ENCODE results near the gene CBL. TPM values are rescaled to one million over a fixed set of nuclear protein-coding genes. Genes with fewer than 3 reads are reported as not detected.

The CBL gene
- total and polyA plus RNA-seq, 9 donors: 3.6 to 17.9 (median 12.3) TPM

DNA sequence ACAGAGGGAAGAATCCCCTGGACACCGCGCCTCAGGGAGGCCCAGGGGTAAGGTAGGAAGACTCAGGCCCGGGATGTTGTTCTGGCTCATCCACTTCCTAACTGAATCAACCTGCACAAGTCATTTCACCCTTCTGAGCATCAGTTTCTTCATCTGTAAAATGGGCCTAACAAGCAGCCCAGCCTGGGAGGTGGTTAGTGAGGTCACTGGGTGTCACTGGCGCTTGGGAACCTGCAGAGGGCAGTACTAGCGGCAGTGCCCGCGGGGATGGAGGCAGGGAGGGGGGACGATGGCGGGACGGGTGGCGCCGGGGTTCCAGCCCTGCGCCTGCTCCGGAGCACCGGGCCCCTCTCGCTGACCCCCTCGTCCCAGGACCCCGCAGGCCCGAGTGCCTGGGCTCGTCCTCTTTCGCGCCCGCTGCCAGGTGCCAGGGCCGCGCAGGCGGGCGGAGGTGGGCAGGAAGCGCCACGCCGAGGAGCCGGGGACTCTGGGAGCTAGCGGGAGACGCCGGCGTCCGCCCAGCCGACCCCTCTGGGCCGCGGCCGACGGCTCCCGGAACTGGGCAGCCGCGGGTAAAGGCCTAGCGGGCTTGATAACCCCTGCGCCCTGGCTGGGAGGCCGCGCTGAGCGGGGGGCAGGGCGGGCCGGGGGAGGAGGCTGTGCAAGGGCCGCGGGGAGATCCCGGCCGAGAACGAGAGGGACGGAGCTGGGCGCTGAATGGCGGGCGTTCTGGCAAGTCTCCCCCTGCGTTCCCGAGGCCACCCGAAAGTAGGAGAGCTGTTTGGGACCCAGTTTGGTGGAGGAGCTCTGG, 37.5 kb upstream of the CBL start, which contains the start of gene NLRX1:
Gene NLRX1, plus strand, starts transcription at position 255 of the 811 bp plus-strand sequence. CDS start 2,679 bp downstream, outside the sequence.
- Histone ChIP-seq H3K9me3 (no peaks in the 10 kb centered on the region), H3K27me3 (no peaks in the 10 kb centered on the region), H3K4me1 (ENCODE audit: insufficient read depth) (peaks cover 2% of the 10 kb centered on the region), H3K36me3 (no peaks in the 10 kb centered on the region), H3K27ac (peak within 1 kb of the TSS; percentile 65 to 69), H3K4me3 (peak within 1 kb of the TSS; percentile 67)
- WGBS, 3 donors: 3 to 7% (median 5%) methylated on average over 38 to 63 of the region's 63 CpGs
- intact Hi-C loops (cut with DNase I): no loop called here
- TF ChIP-seq POLR2A (IDR thresholded peaks at IDR 0.05): peak; percentile 55
- no peak for TF ChIP-seq EP300 (IDR thresholded peaks at IDR 0.05)
- TF ChIP-seq, protein P1, sequence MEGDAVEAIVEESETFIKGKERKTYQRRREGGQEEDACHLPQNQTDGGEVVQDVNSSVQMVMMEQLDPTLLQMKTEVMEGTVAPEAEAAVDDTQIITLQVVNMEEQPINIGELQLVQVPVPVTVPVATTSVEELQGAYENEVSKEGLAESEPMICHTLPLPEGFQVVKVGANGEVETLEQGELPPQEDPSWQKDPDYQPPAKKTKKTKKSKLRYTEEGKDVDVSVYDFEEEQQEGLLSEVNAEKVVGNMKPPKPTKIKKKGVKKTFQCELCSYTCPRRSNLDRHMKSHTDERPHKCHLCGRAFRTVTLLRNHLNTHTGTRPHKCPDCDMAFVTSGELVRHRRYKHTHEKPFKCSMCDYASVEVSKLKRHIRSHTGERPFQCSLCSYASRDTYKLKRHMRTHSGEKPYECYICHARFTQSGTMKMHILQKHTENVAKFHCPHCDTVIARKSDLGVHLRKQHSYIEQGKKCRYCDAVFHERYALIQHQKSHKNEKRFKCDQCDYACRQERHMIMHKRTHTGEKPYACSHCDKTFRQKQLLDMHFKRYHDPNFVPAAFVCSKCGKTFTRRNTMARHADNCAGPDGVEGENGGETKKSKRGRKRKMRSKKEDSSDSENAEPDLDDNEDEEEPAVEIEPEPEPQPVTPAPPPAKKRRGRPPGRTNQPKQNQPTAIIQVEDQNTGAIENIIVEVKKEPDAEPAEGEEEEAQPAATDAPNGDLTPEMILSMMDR (IDR thresholded peaks at IDR 0.05): peak; percentile 70 to 74 (median 73)
- DNase-seq: peak; percentile 73 to 84 (median 81)

DNA sequence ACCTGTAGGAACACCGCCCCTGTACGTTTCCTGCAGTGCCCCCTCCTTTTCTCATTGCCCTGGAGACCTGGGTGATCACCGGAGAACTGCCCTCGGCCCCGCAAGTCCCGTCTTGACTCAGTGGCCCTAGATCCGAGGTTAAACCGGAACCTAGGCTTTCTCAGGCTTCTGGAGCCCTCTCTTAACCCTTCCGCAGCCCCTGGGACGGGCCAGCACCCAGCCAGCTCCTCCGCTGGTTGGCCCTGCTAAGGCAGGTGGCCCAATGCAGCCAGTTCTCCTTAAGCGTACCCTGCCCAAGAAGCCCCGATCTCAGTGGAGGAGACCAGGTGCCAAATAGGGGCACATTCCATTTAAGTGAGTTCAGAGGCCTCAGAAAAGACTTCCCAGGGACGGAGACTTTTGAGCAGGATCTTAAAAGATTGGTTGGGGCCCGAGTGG, 36.8 kb upstream of the CBL start:
- TF ChIP-seq EP300 (IDR thresholded peaks at IDR 0.05) (no peak), POLR2A (IDR thresholded peaks at IDR 0.05) (no peak)
- TF ChIP-seq, protein P1 (IDR thresholded peaks at IDR 0.05): no peak
- Histone ChIP-seq H3K27me3 (no peaks in the 10 kb centered on the region), H3K4me1 (ENCODE audit: insufficient read depth) (peaks cover 2% of the 10 kb centered on the region), H3K36me3 (no peaks in the 10 kb centered on the region), H3K4me3 (peak overlapping the region; percentile 67), H3K9me3 (no peaks in the 10 kb centered on the region), H3K27ac (peak overlapping the region; percentile 65 to 69)
- DNase-seq: peak in 1 of 5 donors; percentile 56
- intact Hi-C loops (cut with DNase I): no loop called here
- 14 to 21% (median 18%) methylated on average over 15 of the region's 15 CpGs for WGBS, 3 donors

DNA sequence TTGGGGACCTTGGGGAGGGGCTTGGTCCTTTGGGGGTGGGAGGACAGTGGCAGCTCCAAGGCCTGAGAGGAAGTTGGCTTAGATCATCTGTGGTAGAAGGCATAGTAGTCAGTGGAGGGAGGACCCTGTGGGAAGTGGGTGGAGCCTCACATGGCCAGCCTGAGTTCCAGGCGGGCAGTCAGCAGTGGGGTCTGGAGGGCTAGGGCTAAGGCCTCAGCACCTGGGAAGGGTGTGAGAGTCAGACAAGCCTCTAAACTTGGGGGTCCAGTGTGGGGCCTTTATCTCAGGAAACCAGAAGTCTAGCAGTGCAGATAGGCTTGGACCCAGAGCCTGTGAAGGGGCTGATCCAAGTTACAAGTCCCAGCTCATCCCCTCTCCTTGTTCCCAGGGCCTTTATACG, 33.6 kb upstream of the CBL start:
- Histone ChIP-seq H3K4me3 (no peak overlapping the region), H3K27ac (no peak overlapping the region), H3K4me1 (ENCODE audit: insufficient read depth) (peaks cover 2% of the 10 kb centered on the region), H3K27me3 (no peaks in the 10 kb centered on the region), H3K36me3 (no peaks in the 10 kb centered on the region), H3K9me3 (no peaks in the 10 kb centered on the region)
- 84 to 89% (median 86%) methylated on average over 2 of the region's 2 CpGs for WGBS, 3 donors
- intact Hi-C loops (cut with DNase I): no loop called here
- no peak for DNase-seq
- TF ChIP-seq, protein P1 (IDR thresholded peaks at IDR 0.05): no peak
- TF ChIP-seq POLR2A (IDR thresholded peaks at IDR 0.05) (no peak), EP300 (IDR thresholded peaks at IDR 0.05) (no peak)

DNA sequence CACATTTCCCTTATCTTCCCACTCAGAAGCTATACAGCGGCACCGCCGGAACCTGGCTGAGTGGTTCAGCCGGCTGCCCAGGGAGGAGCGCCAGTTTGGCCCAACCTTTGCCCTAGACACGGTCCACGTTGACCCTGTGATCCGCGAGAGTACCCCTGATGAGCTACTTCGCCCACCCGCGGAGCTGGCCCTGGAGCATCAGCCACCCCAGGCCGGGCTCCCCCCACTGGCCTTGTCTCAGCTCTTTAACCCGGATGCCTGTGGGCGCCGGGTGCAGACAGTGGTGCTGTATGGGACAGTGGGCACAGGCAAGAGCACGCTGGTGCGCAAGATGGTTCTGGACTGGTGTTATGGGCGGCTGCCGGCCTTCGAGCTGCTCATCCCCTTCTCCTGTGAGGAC, 32.7 kb upstream of the CBL start:
- intact Hi-C loops (cut with DNase I): no loop called here
- no peaks in the 10 kb centered on the region for H3K36me3 ChIP-seq
- no peaks in the 10 kb centered on the region for H3K9me3 ChIP-seq

More for the DNA sequence above, 32.7 kb upstream of the CBL start:
- H3K27me3 ChIP-seq: no peaks in the 10 kb centered on the region
- WGBS, 3 donors: 93 to 95% (median 93%) methylated on average over 21 of the region's 21 CpGs
- H3K27ac ChIP-seq: no peak overlapping the region
- no peak overlapping the region for H3K4me3 ChIP-seq
- no peak for TF ChIP-seq POLR2A (IDR thresholded peaks at IDR 0.05)
- TF ChIP-seq, protein P1 (IDR thresholded peaks at IDR 0.05): no peak
- no peak for TF ChIP-seq EP300 (IDR thresholded peaks at IDR 0.05)
- no peak for DNase-seq
- H3K4me1 ChIP-seq (ENCODE audit: insufficient read depth): no peaks in the 10 kb centered on the region
